SK-N-SH treated with all-trans-retinoic acid at 6 μM for 48 hours (cell line): ENCODE results near the gene TNIP1.

ENCODE experiments used
- ATAC-seq: fragments of 200-7000 bp; cut with Tn5 transposase; 3 replicates; pipeline ENCODE4 v1.9.1; 2020; ENCODE audit warnings: mild to moderate bottlenecking, moderate library complexity
- BACH2 ChIP-seq: fragments of 250-450 bp; sonication (Bioruptor Pico); IDR thresholded peaks from 2 replicates; pipeline ENCODE4 v1.9.0; 2021; ENCODE audit warnings: mild to moderate bottlenecking, borderline replicate concordance
- CREB5 ChIP-seq: fragments of 250-450 bp; sonication (Bioruptor Pico); IDR thresholded peaks from 2 replicates; pipeline ENCODE4 v1.5.1; 2020; ENCODE audit warnings: low read depth, mild to moderate bottlenecking, moderate library complexity
- CSDC2 ChIP-seq: fragments of 250-450 bp; sonication (Bioruptor Pico); IDR thresholded peaks from 2 replicates; pipeline ENCODE4 v1.5.0; 2020; ENCODE audit warnings: mild to moderate bottlenecking, moderate library complexity
- ESRRG ChIP-seq: fragments of 250-450 bp; sonication (Bioruptor Pico); IDR thresholded peaks from 2 replicates; pipeline ENCODE4 v1.6.1; 2021; ENCODE audit warnings: mild to moderate bottlenecking
- GLIS3 ChIP-seq: fragments of 250-450 bp; sonication (Bioruptor Pico); IDR thresholded peaks from 2 replicates; pipeline ENCODE4 v1.5.0; 2020; ENCODE audit warnings: mild to moderate bottlenecking, moderate library complexity
- OSR1 ChIP-seq: fragments of 250-450 bp; sonication (Bioruptor Pico); IDR thresholded peaks from 2 replicates; pipeline ENCODE4 v1.8.0; 2022; ENCODE audit warnings: moderate library complexity, mild to moderate bottlenecking, inconsistent platforms
- PATZ1 ChIP-seq: fragments of 250-450 bp; sonication (Bioruptor Pico); IDR thresholded peaks from 2 replicates; pipeline ENCODE4 v1.8.0; 2020; ENCODE audit warnings: mild to moderate bottlenecking, moderate library complexity, borderline replicate concordance
- PPARA ChIP-seq: fragments of 250-450 bp; sonication (Bioruptor Pico); IDR thresholded peaks from 2 replicates; pipeline ENCODE4 v1.5.0; 2020; ENCODE audit warnings: mild to moderate bottlenecking, borderline replicate concordance
- RARB ChIP-seq: fragments of 250-450 bp; sonication (Bioruptor Pico); IDR thresholded peaks from 2 replicates; pipeline ENCODE4 v1.8.0; 2021; ENCODE audit warnings: mild to moderate bottlenecking, moderate library complexity
- SNAI2 ChIP-seq: fragments of 250-450 bp; sonication (Bioruptor Pico); IDR thresholded peaks from 2 replicates; pipeline ENCODE4 v1.5.0; 2020; ENCODE audit warnings: mild to moderate bottlenecking, moderate library complexity
- TCF4 ChIP-seq: fragments of 250-450 bp; sonication (Bioruptor Pico); IDR thresholded peaks from 2 replicates; pipeline ENCODE4 v1.8.0; 2021; ENCODE audit warnings: mild to moderate bottlenecking, moderate library complexity, borderline replicate concordance
- TOX ChIP-seq: fragments of 250-450 bp; sonication (Bioruptor Pico); IDR thresholded peaks from 2 replicates; pipeline ENCODE4 v1.8.0; 2021; ENCODE audit warnings: mild to moderate bottlenecking, moderate library complexity, borderline replicate concordance
- TSHZ2 ChIP-seq: fragments of 250-450 bp; sonication (Bioruptor Pico); IDR thresholded peaks from 2 replicates; pipeline ENCODE4 v1.5.0; 2020; ENCODE audit warnings: mild to moderate bottlenecking, moderate library complexity
- ZC3H10 ChIP-seq: fragments of 250-450 bp; sonication (Bioruptor Pico); IDR thresholded peaks from 2 replicates; pipeline ENCODE4 v1.5.1; 2021; ENCODE audit warnings: mild to moderate bottlenecking, moderate library complexity
- ZFP3 ChIP-seq: fragments of 250-450 bp; sonication (Bioruptor Pico); IDR thresholded peaks from 2 replicates; pipeline ENCODE4 v1.5.0; 2020; ENCODE audit warnings: mild to moderate bottlenecking, moderate library complexity
- ZFP30 ChIP-seq: fragments of 450-650 bp; formaldehyde crosslinking; IDR thresholded peaks from 2 replicates; pipeline ENCODE4 v1.5.0; 2022; ENCODE audit warnings: mild to moderate bottlenecking, moderate library complexity
- ZNF565 ChIP-seq: fragments of 450-650 bp; formaldehyde crosslinking; conservative IDR thresholded peaks from 2 replicates; pipeline ENCODE4 v1.5.0; 2020; ENCODE audit warnings: low read depth, mild to moderate bottlenecking, moderate library complexity
- ZNF70 ChIP-seq: fragments of 450-650 bp; formaldehyde crosslinking; IDR thresholded peaks from 2 replicates; pipeline ENCODE4 v1.5.0; 2020; ENCODE audit warnings: mild to moderate bottlenecking, moderate library complexity

TNIP1 gene

GRCh38 chr5:151097061-151097460 is 16.2 kb upstream of the TNIP1 start:
- TF ChIP-seq PATZ1 (CRISPR knock-in tag) (no peak), TOX (no peak)
- ATAC-seq, result no peak

- no peak for TF ChIP-seq TSHZ2 (CRISPR knock-in tag)
- no peak for TF ChIP-seq CREB5 (CRISPR knock-in tag)
- no peak for TF ChIP-seq TCF4
- TF ChIP-seq SNAI2 (CRISPR knock-in tag), result no peak
- TF ChIP-seq ZFP3 (CRISPR knock-in tag), result no peak
- TF ChIP-seq RARB (CRISPR knock-in tag), result no peak
- no peak for TF ChIP-seq GLIS3 (CRISPR knock-in tag)
- TF ChIP-seq BACH2 (CRISPR knock-in tag), result no peak
- TF ChIP-seq TOX, result no peak
- TF ChIP-seq ZC3H10, result no peak
- no peak for TF ChIP-seq CSDC2 (CRISPR knock-in tag)
- no peak for TF ChIP-seq ZFP30
- no peak for TF ChIP-seq PPARA (CRISPR knock-in tag)
- no peak for ATAC-seq
These were observed 15.2 kb upstream of the TNIP1 start for GRCh38 chr5:151096001-151096373.

GRCh38 chr5:151095341-151096000 is 14.6 kb upstream of the TNIP1 start:
- peak; percentile 55 for ATAC-seq
- no peak for TF ChIP-seq TOX
- no peak for TF ChIP-seq ZNF70 (CRISPR knock-in tag)
- TF ChIP-seq PATZ1 (CRISPR knock-in tag), result no peak
- no peak for TF ChIP-seq TSHZ2 (CRISPR knock-in tag)
- no peak for TF ChIP-seq ZFP30
- no peak for TF ChIP-seq ZNF565 (CRISPR knock-in tag)
- TF ChIP-seq CSDC2 (CRISPR knock-in tag), result no peak
- TF ChIP-seq PPARA (CRISPR knock-in tag), result no peak
- TF ChIP-seq ESRRG (CRISPR knock-in tag), result no peak
- TF ChIP-seq OSR1 (CRISPR knock-in tag), result no peak
